Measurements from ENCODE around the gene KREMEN2.

KREMEN2 gene

DNA sequence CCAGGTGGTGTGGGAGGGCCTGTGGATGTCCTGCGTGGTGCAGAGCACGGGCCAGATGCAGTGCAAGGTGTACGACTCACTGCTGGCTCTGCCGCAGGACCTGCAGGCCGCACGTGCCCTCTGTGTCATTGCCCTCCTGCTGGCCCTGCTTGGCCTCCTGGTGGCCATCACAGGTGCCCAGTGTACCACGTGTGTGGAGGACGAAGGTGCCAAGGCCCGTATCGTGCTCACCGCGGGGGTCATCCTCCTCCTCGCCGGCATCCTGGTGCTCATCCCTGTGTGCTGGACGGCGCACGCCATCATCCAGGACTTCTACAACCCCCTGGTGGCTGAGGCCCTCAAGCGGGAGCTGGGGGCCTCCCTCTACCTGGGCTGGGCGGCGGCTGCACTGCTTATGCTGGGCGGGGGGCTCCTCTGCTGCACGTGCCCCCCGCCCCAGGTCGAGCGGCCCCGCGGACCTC is 49.4 kb downstream of the KREMEN2 start:
- Histone ChIP-seq H3K36me3 (ENCODE audit: control insufficient read depth in 1 of 2, insufficient read depth in 2 of 2, low read depth in 1 of 2, low read length in 2 of 2) (no peaks in the 10 kb centered on the region), H3K4ac (ENCODE audit: low read depth in 1 of 2, low read length in 2 of 2) (no peak overlapping the region), H2AFZ (ENCODE audit: low read depth, low read length) (no peak overlapping the region), H2BK15ac (ENCODE audit: low read depth, poor library complexity, severe bottlenecking) (no peak overlapping the region), H3K9ac (ENCODE audit: low read length) (no peak overlapping the region), H3K4me3 (ENCODE audit: insufficient read depth in 1 of 2, low read depth in 1 of 2, low read length in 2 of 2) (no peak overlapping the region), H4K8ac (ENCODE audit: low read length) (no peak overlapping the region), H2AK5ac (ENCODE audit: low read length, severe bottlenecking) (no peak overlapping the region), H3K79me1 (replicated peaks; ENCODE audit: low read length, poor library complexity, severe bottlenecking) (no peaks in the 10 kb centered on the region), H3K23ac (ENCODE audit: low read length in 2 of 2) (no peak overlapping the region), H3K18ac (ENCODE audit: low read depth in 1 of 2, low read length in 2 of 2) (no peak overlapping the region), H3K27me3 (ENCODE audit: control insufficient read depth in 1 of 2, insufficient read depth in 1 of 2, low read length in 2 of 2) (peaks cover 64 to 79% of the 10 kb centered on the region in 2 experiments), H4K91ac (ENCODE audit: low read length) (no peak overlapping the region), H2BK12ac (ENCODE audit: low read length in 2 of 2) (no peak overlapping the region), H3K27ac (ENCODE audit: low read length, poor library complexity, severe bottlenecking) (no peak overlapping the region), H3K14ac (ENCODE audit: low read length in 2 of 2) (no peak overlapping the region), H2BK120ac (ENCODE audit: low read depth, low read length) (no peak overlapping the region), H3K4me2 (ENCODE audit: low read length, poor library complexity, severe bottlenecking) (no peak overlapping the region), H3K4me1 (ENCODE audit: control insufficient read depth, insufficient read depth, low read depth, low read length) (peaks cover 36% of the 10 kb centered on the region), H2BK5ac (ENCODE audit: low read depth, low read length, poor library complexity, severe bottlenecking) (no peak overlapping the region), H3K9me3 (ENCODE audit: control insufficient read depth, low read length) (no peaks in the 10 kb centered on the region)
- no peak for DNase-seq
- WGBS: 47% methylated on average over 27 of the region's 27 CpGs

DNA sequence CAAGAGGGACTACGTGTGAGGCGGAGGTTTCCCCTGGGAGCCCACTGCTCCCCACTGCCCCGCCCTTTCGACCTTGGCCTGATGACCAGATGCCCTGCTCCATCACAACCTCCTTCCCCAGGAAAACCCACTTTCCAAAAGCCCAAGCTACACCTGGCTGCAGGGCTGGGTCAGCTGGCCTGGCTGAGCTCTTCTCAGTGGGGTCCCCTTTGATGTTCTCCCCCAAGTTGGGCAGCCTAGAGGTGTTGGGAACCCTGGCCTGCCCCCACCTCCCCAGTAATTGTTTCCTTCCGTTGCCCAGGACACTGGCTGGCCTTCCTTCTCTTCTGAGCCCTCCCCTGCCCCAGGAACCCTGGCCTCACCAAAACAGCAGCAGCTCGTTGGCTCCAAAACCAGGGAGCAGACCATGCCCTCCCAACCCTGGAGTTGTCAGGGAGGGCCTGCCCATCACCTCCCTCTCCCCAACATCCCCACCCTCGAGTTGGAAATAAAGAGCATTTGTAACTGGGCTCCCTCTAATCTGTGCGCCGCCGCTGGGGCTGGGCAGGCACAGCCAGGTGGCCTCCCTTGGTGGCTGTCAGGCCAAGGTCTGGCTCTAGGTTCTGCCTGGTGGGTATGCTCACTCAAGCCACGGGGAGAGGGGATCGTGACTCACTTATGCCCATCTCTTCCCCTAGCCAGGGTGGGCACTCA is 50.1 kb downstream of the KREMEN2 start:
- no peak for DNase-seq
- Histone ChIP-seq H3K4me2 (ENCODE audit: low read length, poor library complexity, severe bottlenecking) (no peak overlapping the region), H2AK5ac (ENCODE audit: low read length, severe bottlenecking) (no peak overlapping the region), H3K14ac (ENCODE audit: low read length in 2 of 2) (no peak overlapping the region), H3K18ac (ENCODE audit: low read depth in 1 of 2, low read length in 2 of 2) (no peak overlapping the region), H3K4me3 (ENCODE audit: insufficient read depth in 1 of 2, low read depth in 1 of 2, low read length in 2 of 2) (no peak overlapping the region), H3K4me1 (ENCODE audit: control insufficient read depth, insufficient read depth, low read depth, low read length) (peaks cover 38% of the 10 kb centered on the region), H3K23ac (ENCODE audit: low read length in 2 of 2) (no peak overlapping the region), H2BK12ac (ENCODE audit: low read length in 2 of 2) (no peak overlapping the region), H3K27ac (ENCODE audit: low read length, poor library complexity, severe bottlenecking) (no peak overlapping the region), H3K9me3 (ENCODE audit: control insufficient read depth, low read length) (no peaks in the 10 kb centered on the region), H3K27me3 (ENCODE audit: control insufficient read depth in 1 of 2, insufficient read depth in 1 of 2, low read length in 2 of 2) (peaks cover 58 to 75% of the 10 kb centered on the region in 2 experiments), H3K9ac (ENCODE audit: low read length) (no peak overlapping the region), H3K79me1 (replicated peaks; ENCODE audit: low read length, poor library complexity, severe bottlenecking) (no peaks in the 10 kb centered on the region), H2BK15ac (ENCODE audit: low read depth, poor library complexity, severe bottlenecking) (no peak overlapping the region), H3K36me3 (ENCODE audit: control insufficient read depth in 1 of 2, insufficient read depth in 2 of 2, low read depth in 1 of 2, low read length in 2 of 2) (no peaks in the 10 kb centered on the region), H4K91ac (ENCODE audit: low read length) (no peak overlapping the region), H4K8ac (ENCODE audit: low read length) (no peak overlapping the region), H2BK120ac (ENCODE audit: low read depth, low read length) (no peak overlapping the region), H2BK5ac (ENCODE audit: low read depth, low read length, poor library complexity, severe bottlenecking) (no peak overlapping the region), H2AFZ (ENCODE audit: low read depth, low read length) (no peak overlapping the region), H3K4ac (ENCODE audit: low read depth in 1 of 2, low read length in 2 of 2) (no peak overlapping the region)
- 66% methylated on average over 11 of the region's 12 CpGs for WGBS

DNA sequence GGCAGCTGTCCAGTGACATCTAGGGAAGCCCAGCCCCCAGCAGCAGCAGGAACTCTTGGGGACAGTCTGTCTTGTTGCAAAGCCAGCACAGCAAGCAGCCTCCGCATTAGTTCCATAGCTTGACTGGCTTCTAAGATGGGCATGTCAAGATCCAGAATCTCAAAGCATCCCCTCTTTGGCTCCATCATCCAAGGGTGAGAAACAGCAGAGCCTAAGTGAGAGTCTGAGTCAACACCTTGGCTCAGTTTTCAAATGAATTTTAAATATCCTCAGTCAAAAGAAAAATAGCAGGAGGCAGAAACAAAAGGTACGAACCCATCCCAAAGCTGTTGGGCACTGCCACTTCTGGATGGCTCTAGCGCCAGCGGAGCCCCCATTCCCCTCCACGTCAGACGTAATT is 50.9 kb downstream of the KREMEN2 start:
- Histone ChIP-seq H3K9me3 (ENCODE audit: control insufficient read depth, low read length) (no peaks in the 10 kb centered on the region), H2AFZ (ENCODE audit: low read depth, low read length) (no peak overlapping the region)
- 97% methylated on average over 6 of the region's 6 CpGs for WGBS

DNA sequence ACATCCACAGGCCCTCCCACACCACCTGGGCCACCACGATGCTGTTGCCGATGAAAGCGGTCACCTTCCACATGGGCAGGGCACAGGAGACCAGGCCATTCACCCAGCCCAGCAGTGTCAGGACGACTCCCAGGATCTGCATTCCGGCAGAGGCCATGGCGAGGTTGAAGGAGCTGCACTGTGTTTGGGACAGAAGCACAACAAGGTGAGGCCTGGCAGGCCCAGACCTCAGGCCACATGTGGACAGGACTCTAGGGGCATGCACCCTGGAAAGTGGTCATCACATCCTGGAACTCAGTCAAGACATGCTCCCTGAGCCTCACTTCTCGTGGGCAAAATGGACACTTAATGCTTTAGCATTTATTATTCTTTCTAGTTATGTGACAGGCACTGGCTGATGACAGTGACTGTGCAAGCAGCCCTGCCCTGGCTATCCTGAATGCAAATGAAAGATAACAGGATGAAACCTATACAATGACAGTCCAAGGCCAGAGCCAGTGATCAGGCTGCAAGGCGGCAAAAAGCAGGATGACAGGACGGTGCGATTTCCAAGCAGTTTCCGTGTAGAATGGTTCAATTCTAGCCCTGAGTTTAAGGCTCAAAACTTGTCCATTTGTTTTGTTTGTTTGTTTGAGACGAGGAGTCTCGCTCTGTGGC is 51.9 kb downstream of the KREMEN2 start:
- Histone ChIP-seq H2BK5ac (ENCODE audit: low read depth, low read length, poor library complexity, severe bottlenecking) (no peak overlapping the region), H2AFZ (ENCODE audit: low read depth, low read length) (no peak overlapping the region), H4K8ac (ENCODE audit: low read length) (no peak overlapping the region), H4K91ac (ENCODE audit: low read length) (no peak overlapping the region), H3K4me2 (ENCODE audit: low read length, poor library complexity, severe bottlenecking) (no peak overlapping the region), H3K9ac (ENCODE audit: low read length) (no peak overlapping the region), H3K27ac (ENCODE audit: low read length, poor library complexity, severe bottlenecking) (no peak overlapping the region), H3K18ac (ENCODE audit: low read depth in 1 of 2, low read length in 2 of 2) (no peak overlapping the region), H3K4me3 (ENCODE audit: insufficient read depth in 1 of 2, low read depth in 1 of 2, low read length in 2 of 2) (no peak overlapping the region), H2BK12ac (ENCODE audit: low read length in 2 of 2) (no peak overlapping the region), H3K36me3 (ENCODE audit: control insufficient read depth in 1 of 2, insufficient read depth in 2 of 2, low read depth in 1 of 2, low read length in 2 of 2) (peaks cover 0 to under 1% of the 10 kb centered on the region in 2 experiments), H3K4me1 (ENCODE audit: control insufficient read depth, insufficient read depth, low read depth, low read length) (peaks cover 31% of the 10 kb centered on the region), H3K23ac (ENCODE audit: low read length in 2 of 2) (no peak overlapping the region), H3K4ac (ENCODE audit: low read depth in 1 of 2, low read length in 2 of 2) (no peak overlapping the region), H2AK5ac (ENCODE audit: low read length, severe bottlenecking) (no peak overlapping the region), H3K79me1 (replicated peaks; ENCODE audit: low read length, poor library complexity, severe bottlenecking) (peaks cover 2% of the 10 kb centered on the region), H3K14ac (ENCODE audit: low read length in 2 of 2) (no peak overlapping the region), H3K9me3 (ENCODE audit: control insufficient read depth, low read length) (no peaks in the 10 kb centered on the region), H3K27me3 (ENCODE audit: control insufficient read depth in 1 of 2, insufficient read depth in 1 of 2, low read length in 2 of 2) (peaks cover 39 to 59% of the 10 kb centered on the region in 2 experiments), H2BK15ac (ENCODE audit: low read depth, poor library complexity, severe bottlenecking) (no peak overlapping the region), H2BK120ac (ENCODE audit: low read depth, low read length) (no peak overlapping the region)
- DNase-seq: no peak
- WGBS: 89% methylated on average over 13 of the region's 13 CpGs

More for the DNA sequence above, 50.9 kb downstream of the KREMEN2 start:
- Histone ChIP-seq H4K91ac (ENCODE audit: low read length) (no peak overlapping the region), H2BK120ac (ENCODE audit: low read depth, low read length) (no peak overlapping the region), H3K27ac (ENCODE audit: low read length, poor library complexity, severe bottlenecking) (no peak overlapping the region), H2AK5ac (ENCODE audit: low read length, severe bottlenecking) (no peak overlapping the region), H2BK5ac (ENCODE audit: low read depth, low read length, poor library complexity, severe bottlenecking) (no peak overlapping the region), H3K18ac (ENCODE audit: low read depth in 1 of 2, low read length in 2 of 2) (no peak overlapping the region), H3K14ac (ENCODE audit: low read length in 2 of 2) (no peak overlapping the region), H3K23ac (ENCODE audit: low read length in 2 of 2) (no peak overlapping the region), H3K4ac (ENCODE audit: low read depth in 1 of 2, low read length in 2 of 2) (no peak overlapping the region), H3K36me3 (ENCODE audit: control insufficient read depth in 1 of 2, insufficient read depth in 2 of 2, low read depth in 1 of 2, low read length in 2 of 2) (no peaks in the 10 kb centered on the region), H3K27me3 (ENCODE audit: control insufficient read depth in 1 of 2, insufficient read depth in 1 of 2, low read length in 2 of 2) (peaks cover 50 to 67% of the 10 kb centered on the region in 2 experiments), H2BK12ac (ENCODE audit: low read length in 2 of 2) (no peak overlapping the region), H3K79me1 (replicated peaks; ENCODE audit: low read length, poor library complexity, severe bottlenecking) (peaks cover 2% of the 10 kb centered on the region), H3K4me1 (ENCODE audit: control insufficient read depth, insufficient read depth, low read depth, low read length) (peaks cover 36% of the 10 kb centered on the region), H2BK15ac (ENCODE audit: low read depth, poor library complexity, severe bottlenecking) (no peak overlapping the region), H3K4me2 (ENCODE audit: low read length, poor library complexity, severe bottlenecking) (no peak overlapping the region), H3K4me3 (ENCODE audit: insufficient read depth in 1 of 2, low read depth in 1 of 2, low read length in 2 of 2) (no peak overlapping the region), H3K9ac (ENCODE audit: low read length) (no peak overlapping the region), H4K8ac (ENCODE audit: low read length) (no peak overlapping the region)
- DNase-seq: no peak

Measured in mesenchymal stem cell (in vitro differentiated cells and primary cell).